Calu3 (cell line): ENCODE data around the gene MYH6. TPM values are rescaled to one million over a fixed set of nuclear protein-coding genes. Genes with fewer than 3 reads are reported as not detected.

Experiments used
- BruUV-seq: library from RNA; stranded (reverse); fragments of 400-500 nt; replicated peaks from 2 replicates; lab custom pipeline; 2021; lab: Mats Ljungman, UMichigan
- CTCF ChIA-PET: fragments of 300-600 bp; sonication (Branson Sonifier 250); formaldehyde crosslinking; loops from one replicate; lab custom pipeline; 2022; ENCODE audit warnings: antibody characterized with exemption; lab: Charles Lee
- DNase-seq: peaks from one replicate; pipeline ENCODE4 v3.0.0; 2022
- H3K27ac Mint-ChIP-seq: one replicate; pipeline ENCODE4 v1.8.0; 2022; ENCODE audit warnings: mixed read lengths; ENCODE audit not compliant: unreplicated experiment
- H3K27me3 Mint-ChIP-seq: one replicate; pipeline ENCODE4 v1.8.0; 2022; ENCODE audit warnings: mixed read lengths; ENCODE audit not compliant: unreplicated experiment
- H3K36me3 Mint-ChIP-seq: one replicate; pipeline ENCODE4 v1.8.0; 2022; ENCODE audit warnings: mild to moderate bottlenecking, moderate library complexity, mixed read lengths; ENCODE audit not compliant: insufficient read depth, unreplicated experiment
- H3K4me1 Mint-ChIP-seq: one replicate; pipeline ENCODE4 v1.8.0; 2022; ENCODE audit warnings: mild to moderate bottlenecking, low read depth, mixed read lengths; ENCODE audit not compliant: unreplicated experiment
- H3K4me3 Mint-ChIP-seq: one replicate; pipeline ENCODE4 v1.8.0; 2022; ENCODE audit warnings: mild to moderate bottlenecking, low read depth, moderate library complexity, mixed read lengths; ENCODE audit not compliant: unreplicated experiment
- H3K9me3 Mint-ChIP-seq: one replicate; pipeline ENCODE4 v1.8.0; 2022; ENCODE audit warnings: low read depth, mixed read lengths; ENCODE audit not compliant: unreplicated experiment
- CTCF ChIP-seq: fragments of 200-600 bp; IDR thresholded peaks from one replicate; pipeline ENCODE4 v1.8.0; 2022; ENCODE audit warnings: antibody characterized with exemption; ENCODE audit not compliant: unreplicated experiment
- intact Hi-C: fragments of 100-400 bp; cut with micrococcal nuclease; formaldehyde crosslinking; loops from one replicate; pipeline ENCODE4 v1.10.0; 2022; ENCODE audit not compliant: unreplicated experiment
- total RNA-seq: library from RNA; stranded (reverse); gene quantifications from 2 replicates; pipeline ENCODE4 v1.2.3, GENCODE V29; 2022

The MYH6 gene
- total RNA-seq, 1 experiment from 2014 or later = not detected

- intact Hi-C loops = no loop called here
- BruUV-seq = no TSS peak
- Mint-ChIP-seq H3K36me3 (no peaks in the 10 kb centered on the region), H3K9me3 (no peaks in the 10 kb centered on the region), H3K27me3 (peaks cover 87% of the 10 kb centered on the region), H3K4me3 (no peak overlapping the region), H3K27ac (no peak overlapping the region), H3K4me1 (no peaks in the 10 kb centered on the region)
- no peak for TF ChIP-seq CTCF
- CTCF ChIA-PET = no interaction called here
- DNase-seq = no peak
These were observed 50.0 kb downstream of the MYH6 start for GRCh38 chr14:23358042-23358441.

GRCh38 chr14:23357261-23357660 is 50.8 kb downstream of the MYH6 start:
- H3K4me3 Mint-ChIP-seq = no peak overlapping the region
- CTCF ChIA-PET = no interaction called here
- no peak for TF ChIP-seq CTCF
- H3K36me3 Mint-ChIP-seq = no peaks in the 10 kb centered on the region
- BruUV-seq = no TSS peak
- H3K9me3 Mint-ChIP-seq = no peaks in the 10 kb centered on the region
- intact Hi-C loops = no loop called here
- no peak for DNase-seq
- no peaks in the 10 kb centered on the region for H3K4me1 Mint-ChIP-seq
- H3K27ac Mint-ChIP-seq = no peak overlapping the region
- H3K27me3 Mint-ChIP-seq = peaks cover 86% of the 10 kb centered on the region

GRCh38 chr14:23356662-23357061 is 51.4 kb downstream of the MYH6 start:
- Mint-ChIP-seq H3K4me3 (no peak overlapping the region), H3K9me3 (no peaks in the 10 kb centered on the region), H3K36me3 (no peaks in the 10 kb centered on the region), H3K27me3 (peaks cover 82% of the 10 kb centered on the region), H3K4me1 (no peaks in the 10 kb centered on the region), H3K27ac (no peak overlapping the region)
- TF ChIP-seq CTCF = no peak
- intact Hi-C loops = no loop called here
- CTCF ChIA-PET = no interaction called here
- BruUV-seq = no TSS peak
- DNase-seq = no peak

GRCh38 chr14:23355871-23356435 is 52.1 kb downstream of the MYH6 start:
- intact Hi-C loops = no loop called here
- no peak for DNase-seq
- H3K4me1 Mint-ChIP-seq = no peaks in the 10 kb centered on the region
- H3K9me3 Mint-ChIP-seq = peaks cover 3% of the 10 kb centered on the region
- TF ChIP-seq CTCF = no peak
- H3K27ac Mint-ChIP-seq = no peak overlapping the region
- H3K4me3 Mint-ChIP-seq = no peak overlapping the region
- H3K36me3 Mint-ChIP-seq = no peaks in the 10 kb centered on the region
- BruUV-seq = no TSS peak
- CTCF ChIA-PET = no interaction called here
- H3K27me3 Mint-ChIP-seq = peaks cover 82% of the 10 kb centered on the region
